Smooth muscle cell of the brain vasculature (primary cell): ENCODE data around the gene SYK.
A peak's percentile ranks its signal among the peaks of the same experiment; 100 is the strongest.

Source experiments
- DNase-seq: peaks from one replicate; pipeline ENCODE4 v3.0.0-alpha.2; 2012; ENCODE audit warnings: low read depth, low spot score

The SYK gene

GRCh38 chr9:90848866-90849265 lies 47.2 kb downstream of the SYK start:
- DNase-seq, result no peak

- DNase-seq, result no peak
These were observed 49.8 kb downstream of the SYK start for GRCh38 chr9:90851444-90851843.

DNA sequence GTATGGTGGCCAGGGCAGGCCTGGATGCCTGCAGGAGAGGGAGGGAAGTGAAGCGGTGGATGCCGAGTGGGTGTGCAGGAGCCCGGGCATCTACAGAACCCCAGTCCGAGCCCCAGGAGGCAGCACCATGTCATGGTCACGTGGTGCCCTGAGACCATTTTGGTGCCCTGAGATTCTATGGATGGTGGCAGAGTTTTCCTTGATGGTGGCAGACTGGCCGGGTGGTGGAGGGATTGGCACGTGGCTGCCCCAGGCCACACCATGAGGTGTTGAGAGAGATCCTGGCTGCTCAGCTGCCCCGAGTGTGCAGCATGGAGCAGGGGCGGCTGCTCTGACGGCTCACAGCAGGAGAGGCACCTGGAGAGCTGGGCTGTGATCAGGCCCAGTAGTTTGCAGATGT lies 52.3 kb downstream of the SYK start:
- no peak for DNase-seq

DNA sequence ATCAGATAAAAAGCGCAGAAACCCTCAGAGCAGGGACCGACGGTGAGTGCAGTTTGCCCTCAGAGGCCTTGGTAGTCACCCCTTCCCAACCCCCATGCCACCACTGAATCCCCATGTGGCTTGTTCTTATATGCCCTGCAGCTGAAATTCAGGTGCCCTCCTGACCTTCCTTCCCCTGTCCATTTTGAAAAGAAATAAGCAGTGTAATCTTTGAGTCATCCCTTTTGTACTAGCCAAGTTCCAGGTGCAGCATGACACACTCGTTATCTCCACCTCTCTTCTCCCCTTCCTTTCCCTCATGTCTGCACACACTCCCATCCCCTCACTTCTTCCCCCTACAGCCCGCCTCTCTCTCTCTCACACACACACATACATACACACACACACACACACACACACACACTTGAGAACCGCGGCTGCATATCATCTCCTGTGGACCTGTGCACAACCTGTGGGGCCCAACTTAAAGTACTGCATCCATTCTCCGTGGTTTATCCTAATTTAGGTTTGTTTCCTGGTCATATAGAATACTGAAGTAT lies 53.1 kb downstream of the SYK start:
- DNase-seq, result no peak

DNA sequence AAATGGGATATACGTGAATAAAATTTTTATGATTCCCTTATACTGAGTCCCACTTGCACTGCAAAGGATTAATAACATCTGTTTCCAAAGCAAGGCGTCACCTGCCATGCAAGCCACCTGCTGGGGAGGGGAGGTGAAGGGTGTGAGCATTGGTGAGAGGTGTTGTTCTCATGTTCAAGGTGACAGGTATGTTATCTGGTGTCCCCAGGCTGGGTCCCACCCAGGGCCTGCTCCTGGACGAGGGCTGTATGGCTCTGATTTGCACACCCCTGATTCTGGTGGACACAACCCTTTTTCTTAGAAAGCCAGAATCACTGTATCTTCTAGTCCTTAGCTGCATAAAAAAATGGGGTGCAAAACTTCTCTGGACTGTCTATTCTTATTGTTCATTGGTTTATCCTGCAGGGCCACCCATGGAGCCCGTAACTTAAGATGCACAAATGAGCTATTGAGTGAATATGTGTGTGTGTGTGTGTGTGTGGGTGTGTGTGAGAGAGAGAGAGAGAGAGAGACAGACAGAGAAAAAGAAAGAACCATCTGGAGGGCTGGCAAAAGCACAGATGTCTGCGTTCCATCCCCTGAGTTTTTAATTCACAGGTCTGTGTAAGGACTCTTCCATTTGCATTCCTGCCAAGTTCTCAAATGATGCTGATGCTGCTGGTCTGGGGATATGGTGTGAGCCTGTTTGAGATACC lies 53.7 kb downstream of the SYK start:
- no peak for DNase-seq

- DNase-seq, result no peak
These were observed 55.5 kb downstream of the SYK start for GRCh38 chr9:90857091-90857490.

GRCh38 chr9:90857855-90858254 lies 56.2 kb downstream of the SYK start:
- no peak for DNase-seq

- DNase-seq, result no peak
These were observed 56.9 kb downstream of the SYK start for GRCh38 chr9:90858457-90858901.

- no peak for DNase-seq
These were observed 58.8 kb downstream of the SYK start for GRCh38 chr9:90860382-90860781.

DNA sequence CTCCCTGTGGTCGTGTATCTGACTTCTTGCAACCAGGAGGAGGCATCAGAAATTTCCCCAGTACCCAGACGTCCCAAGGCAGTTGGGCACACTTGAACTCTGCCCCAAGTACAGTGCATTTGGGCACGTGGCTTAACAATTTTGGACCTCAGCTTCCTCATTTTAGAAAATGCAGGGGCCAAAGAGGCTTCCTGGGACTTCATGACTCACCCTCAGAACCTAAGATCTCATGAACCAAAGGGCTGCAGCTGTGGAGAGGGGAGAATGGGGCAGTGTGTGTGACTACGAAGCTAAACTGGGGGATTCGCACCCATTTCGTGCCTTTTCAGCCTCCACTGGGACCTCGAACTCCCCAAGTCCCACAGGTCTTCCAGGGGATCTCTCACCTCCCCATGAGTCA lies 59.2 kb downstream of the SYK start:
- no peak for DNase-seq

GRCh38 chr9:90861380-90861779 lies 59.8 kb downstream of the SYK start:
- no peak for DNase-seq

- DNase-seq, result no peak
These were observed 60.5 kb downstream of the SYK start for GRCh38 chr9:90861826-90862740.

GRCh38 chr9:90864779-90865178 lies 63.2 kb downstream of the SYK start:
- DNase-seq, result no peak

DNA sequence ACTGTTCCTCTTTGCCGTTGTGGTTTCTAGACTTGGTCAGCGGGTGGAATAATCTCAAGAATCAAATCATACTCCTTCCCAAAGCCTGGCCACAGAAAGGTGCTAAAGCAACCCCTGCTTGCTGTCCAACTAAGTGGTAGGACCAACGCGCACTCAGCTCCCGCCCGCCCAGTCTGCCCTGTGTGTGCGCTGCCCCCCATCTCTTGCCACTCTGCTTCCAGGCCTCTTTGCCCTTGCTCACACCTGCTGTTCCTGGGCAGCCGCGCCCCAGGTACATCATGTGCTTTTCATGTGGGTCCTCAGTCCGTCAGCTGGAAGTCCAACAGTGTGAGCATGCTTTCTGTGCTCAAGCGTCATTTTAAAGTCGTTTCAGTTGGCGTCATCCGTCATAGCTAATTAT lies 65.5 kb downstream of the SYK start:
- DNase-seq, result no peak

DNA sequence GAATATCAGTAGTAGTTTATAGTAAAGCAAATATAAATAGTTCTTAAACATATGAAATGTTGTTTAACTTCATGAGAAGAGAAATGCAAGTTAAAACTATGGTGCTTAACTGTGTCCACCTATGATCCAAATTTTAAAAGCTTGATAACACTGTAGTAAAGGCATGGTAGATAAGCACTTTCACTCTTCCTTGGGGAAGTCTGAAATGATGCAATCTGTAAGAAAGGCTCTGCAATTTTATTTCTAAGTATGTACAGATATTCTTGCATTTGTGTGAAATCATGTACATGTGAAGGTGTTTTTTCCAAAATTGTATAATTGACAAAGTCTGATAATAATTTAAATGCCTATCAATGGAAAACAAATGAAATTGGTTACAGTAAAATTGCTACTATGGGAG lies 66.9 kb downstream of the SYK start:
- DNase-seq, result no peak

- DNase-seq, result no peak
These were observed 67.7 kb downstream of the SYK start for GRCh38 chr9:90869361-90869760.

GRCh38 chr9:90870621-90871326 lies 69.2 kb downstream of the SYK start:
- peak; percentile 10 for DNase-seq

DNA sequence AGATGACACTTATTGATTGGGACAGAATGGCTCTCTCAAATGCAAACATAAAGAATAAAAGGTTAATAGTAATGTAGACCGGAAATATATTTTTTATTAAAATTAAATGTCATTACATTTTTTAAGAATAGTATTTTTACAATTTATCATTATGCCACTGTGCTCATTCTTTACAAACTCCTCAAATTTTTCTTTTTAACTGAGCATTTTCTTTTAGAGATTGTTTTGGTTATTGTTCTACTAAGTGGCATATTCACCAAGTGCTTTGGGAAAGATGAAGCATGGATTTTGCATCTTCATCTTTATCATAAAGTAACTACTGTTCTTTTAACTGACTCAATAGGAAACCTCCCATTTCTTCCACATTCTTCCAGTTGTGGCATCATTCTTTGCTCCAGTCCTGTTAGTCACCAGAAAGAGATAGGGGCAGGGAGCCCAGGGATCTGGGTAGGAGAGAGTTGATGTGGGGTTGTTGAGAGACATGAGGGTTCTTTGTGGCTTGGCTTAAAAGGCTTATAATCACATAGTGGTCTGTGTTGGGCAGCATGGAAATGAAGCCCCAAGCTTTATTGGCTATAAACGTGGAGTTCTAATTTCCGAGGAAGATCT lies 69.8 kb downstream of the SYK start:
- DNase-seq, result no peak

GRCh38 chr9:90872835-90873294 lies 71.2 kb downstream of the SYK start:
- no peak for DNase-seq

GRCh38 chr9:90873422-90873821 lies 71.8 kb downstream of the SYK start:
- DNase-seq, result no peak

- no peak for DNase-seq
These were observed 72.6 kb downstream of the SYK start for GRCh38 chr9:90874194-90874593.

GRCh38 chr9:90878562-90878961 lies 76.9 kb downstream of the SYK start:
- no peak for DNase-seq
